Heart left ventricle (tissue), 16 donors: ENCODE data around the gene RBM10. TPM values are rescaled to one million over a fixed set of nuclear protein-coding genes. Genes with fewer than 3 reads are reported as not detected.
A peak's percentile ranks its signal among the peaks of the same experiment; 100 is the strongest.

Experiments
- ATAC-seq, 4 donors: fragments of 200-7000 bp; cut with Tn5 transposase; one replicate each; pipeline ENCODE4 v1.9.1; 2020 to 2022; ENCODE audit warnings: moderate library complexity in 4 of 4, mild to moderate bottlenecking in 3 of 4, moderate number of reproducible peaks in 1 of 4
- DNase-seq, 5 donors: peaks; one replicate each; pipeline ENCODE4 v3.0.0-alpha.2; 2020
- H3K27ac ChIP-seq, 12 donors: fragments of 200-600 bp; sonication (generic) in 4 of 12; one replicate each; pipeline versions ENCODE4 v1.5.0 to v1.8.0; 2016 to 2022; ENCODE audit warnings: mild to moderate bottlenecking in 2 of 12
- H3K27me3 ChIP-seq, 9 donors: fragments of 200-600 bp; sonication (generic) in 2 of 9; one replicate each; pipeline versions ENCODE4 v1.5.1 to v1.8.0; 2016 to 2022; ENCODE audit warnings: mild to moderate bottlenecking in 3 of 9
- H3K36me3 ChIP-seq, 9 donors: fragments of 200-600 bp; sonication (generic) in 2 of 9; one replicate each; pipeline versions ENCODE4 v1.5.0 to v1.8.0; 2018 to 2022; ENCODE audit warnings: mild to moderate bottlenecking in 2 of 9
- H3K4me1 ChIP-seq, 12 donors: fragments of 200-600 bp; sonication (generic) in 4 of 12; one replicate each; pipeline versions ENCODE4 v1.5.0 to v1.8.0; 2016 to 2022; ENCODE audit warnings: mild to moderate bottlenecking in 3 of 12
- H3K4me3 ChIP-seq, 12 donors: fragments of 200-600 bp; sonication (generic) in 4 of 12; one replicate each; pipeline versions ENCODE4 v1.5.0 to v1.8.0; 2017 to 2022; ENCODE audit warnings: mild to moderate bottlenecking in 9 of 12, moderate library complexity in 4 of 12
- H3K9me3 ChIP-seq, 12 donors: fragments of 200-600 bp; sonication (generic) in 4 of 12; one replicate each; pipeline versions ENCODE4 v1.5.0 to v1.8.0; 2016 to 2022; ENCODE audit warnings: mild to moderate bottlenecking in 1 of 12
- CTCF ChIP-seq, 12 donors: fragments of 200-600 bp; sonication (generic) in 4 of 12; IDR thresholded peaks; one replicate each; pipeline versions ENCODE4 v1.5.0 to v1.8.0; 2018 to 2022; ENCODE audit warnings: antibody characterized with exemption in 12 of 12, mild to moderate bottlenecking in 5 of 12
- POLR2A ChIP-seq, 2 donors: fragments of 450-650 bp; IDR thresholded peaks; one replicate each; pipeline ENCODE4 v1.6.1; 2017; ENCODE audit warnings: antibody characterized with exemption in 2 of 2, mild to moderate bottlenecking in 2 of 2, moderate library complexity in 2 of 2
- WGBS, 4 donors: extraction: QIAGEN DNeasy Blood & Tissue Kit in 2 of 4; methylation state at CpG; one replicate each; pipeline versions ENCODE4 v1.1.5 to v1.1.7; 2013 to 2018; 5-methylcytosine and 5-hydroxymethylcytosine counted together
- intact Hi-C, 10 donors: fragments of 100-400 bp; cut with DNase I; formaldehyde crosslinking; loops; one replicate each; pipeline versions ENCODE4 v1.11.1 to v1.14.2; 2022
- polyA plus RNA-seq, 2 donors: library from polyadenylated mRNA; stranded (reverse); fragments of 200-250 nt; gene quantifications; one replicate each; pipeline ENCODE4 v1.2.3, GENCODE V29; 2013
- total RNA-seq, 9 donors: library from RNA; depleted of rRNA in 2 of 9; stranded (reverse); fragments of >200 nt in 2 of 9; fragmentation: NEBNext Ultra II Directional in 3 of 9; extraction: Animal tissue kit (Norgen Biotek cat#: 25700) in 3 of 9; gene quantifications; one replicate each; pipeline versions ENCODE4 v1.1.0 to v1.2.4, GENCODE V29; 2016 to 2023
- donor health status: ischemic (EF 13 %, LVEDD 7.1; RV severe dilation, severe dysfunction).
- donor health status: healthy with polysubstance abuse.
- donor health status: DM: no; HTN: yes; CAD: no.
- donor health status: DM: no; HTN: no; CAD: no.
- donor health status: ischemic (EF 25% LVEDD 6.9; RV normal size, moderate dysfunction).
- donor health status: ischemic (EF 25% LVEDD 5.7; RV mildly dilated, moderate dysfunction).
- donor health status: healthy.
- donor health status: DM: yes; HTN: yes; CAD: no.
- donor health status: ischemic (EF 35%, LVEDD 5.7; RV mildly dilated, moderate dysfunction).
- donor health status: nonischemic (EF 11% LVEDD 7.7; RV severe dilation, severe dysfunction).
- donor health status: DM: yes; HTN: yes; CAD: no.
- donor health status: PGD.
- donor health status: ischemic (EF 29% LVEDD 5.4; RV normal size, mild dysfunction).
- donor health status: nonischemic (EF 23%, LVEDD 6.1; RV moderate dilation, normal function).

Gene RBM10
- total and polyA plus RNA-seq, 11 donors: 17.5 to 44.6 (median 28.3) TPM

- TF ChIP-seq CTCF (IDR thresholded peaks at IDR 0.05) (no peak), POLR2A (IDR thresholded peaks at IDR 0.05) (no peak)
- DNase-seq (no peak), ATAC-seq (no peak)
- Histone ChIP-seq H3K4me3 (peak overlapping the region in 1 of 12 donors; percentile 24), H3K27ac (peak overlapping the region in 1 of 12 donors; percentile 22), H3K36me3 (peaks cover 0 to 55% (median 50%) of the 10 kb centered on the region in 9 donors), H3K9me3 (no peaks in the 10 kb centered on the region), H3K4me1 (peaks cover 0 to 48% (median 35%) of the 10 kb centered on the region in 12 donors), H3K27me3 (no peaks in the 10 kb centered on the region)
- intact Hi-C loops: loop anchor here in 5 of 10 donors (10.0 kb wide), 3 partner anchors 447 to 827 kb away; partner anchors contain the start of genes ELK1 (in 2 of the 5) and UXT (in 2 of the 5)
- WGBS, 4 donors: 63 to 82% (median 69%) methylated on average over 10 of the region's 10 CpGs
Measured at GRCh38 chrX:47198026-47198686, 53.1 kb downstream of the RBM10 start.

- TF ChIP-seq CTCF (IDR thresholded peaks at IDR 0.05) (no peak), POLR2A (IDR thresholded peaks at IDR 0.05) (no peak)
- Histone ChIP-seq H3K27ac (no peak overlapping the region), H3K4me1 (peaks cover 0 to 45% (median 34%) of the 10 kb centered on the region in 12 donors), H3K9me3 (no peaks in the 10 kb centered on the region), H3K36me3 (peaks cover 0 to 60% (median 55%) of the 10 kb centered on the region in 9 donors), H3K4me3 (no peak overlapping the region), H3K27me3 (no peaks in the 10 kb centered on the region)
- DNase-seq: no peak
- intact Hi-C loops: loop anchor here in 5 of 10 donors (10.0 kb wide), 3 partner anchors 446 to 826 kb away; partner anchors contain the start of genes ELK1 (in 2 of the 5) and UXT (in 2 of the 5)
- WGBS, 4 donors: 59 to 79% (median 76%) methylated on average over 15 of the region's 15 CpGs
- no peak for ATAC-seq
Measured at GRCh38 chrX:47198687-47199080, 53.7 kb downstream of the RBM10 start.

- H3K4me3 ChIP-seq: no peak overlapping the region
- no peaks in the 10 kb centered on the region for H3K9me3 ChIP-seq
- intact Hi-C loops: loop anchor here in 5 of 10 donors (10.0 kb wide), 3 partner anchors 446 to 826 kb away; partner anchors contain the start of genes ELK1 (in 2 of the 5) and UXT (in 2 of the 5)
- TF ChIP-seq POLR2A (IDR thresholded peaks at IDR 0.05) (no peak), CTCF (IDR thresholded peaks at IDR 0.05) (no peak)
- no peak overlapping the region for H3K27ac ChIP-seq
- H3K36me3 ChIP-seq: peaks cover 0 to 66% (median 60%) of the 10 kb centered on the region in 9 donors
- ATAC-seq (no peak), DNase-seq (no peak)
- H3K27me3 ChIP-seq: no peaks in the 10 kb centered on the region
- 92 to 95% (median 93%) methylated on average over 9 to 10 of the region's 10 CpGs for WGBS, 4 donors
- H3K4me1 ChIP-seq: peaks cover 0 to 45% (median 34%) of the 10 kb centered on the region in 12 donors
Measured at GRCh38 chrX:47199286-47199685, 54.3 kb downstream of the RBM10 start.

GRCh38 chrX:47200385-47201150 is 55.5 kb downstream of the RBM10 start:
- peaks cover 0 to 33% (median 27%) of the 10 kb centered on the region in 12 donors for H3K4me1 ChIP-seq
- peak overlapping the region in 2 of 12 donors; percentile 29 to 64 for H3K27ac ChIP-seq
- DNase-seq: peak in 2 of 5 donors; percentile 49 to 56
- intact Hi-C loops: no loop called here
- TF ChIP-seq CTCF (IDR thresholded peaks at IDR 0.05) (peak in 2 of 12 donors; percentile 19 to 22), POLR2A (IDR thresholded peaks at IDR 0.05) (no peak)
- no peaks in the 10 kb centered on the region for H3K27me3 ChIP-seq
- peak; percentile 30 to 64 (median 60) for ATAC-seq
- no peaks in the 10 kb centered on the region for H3K9me3 ChIP-seq
- peaks cover 0 to 77% (median 71%) of the 10 kb centered on the region in 9 donors for H3K36me3 ChIP-seq
- H3K4me3 ChIP-seq: no peak overlapping the region
- 77 to 87% (median 84%) methylated on average over 9 of the region's 9 CpGs for WGBS, 4 donors
